Activated CD8-positive, alpha-beta memory T cell treated with anti-CD3 and anti-CD28 coated beads, Interleukin-2, amount 50 U/mL, for 4 hours (primary cell): Measurements from ENCODE around the gene AFF1.

Experiments used
- DNase-seq: peaks from one replicate; pipeline ENCODE4 v3.0.0-alpha.2; 2020

AFF1 gene

DNA sequence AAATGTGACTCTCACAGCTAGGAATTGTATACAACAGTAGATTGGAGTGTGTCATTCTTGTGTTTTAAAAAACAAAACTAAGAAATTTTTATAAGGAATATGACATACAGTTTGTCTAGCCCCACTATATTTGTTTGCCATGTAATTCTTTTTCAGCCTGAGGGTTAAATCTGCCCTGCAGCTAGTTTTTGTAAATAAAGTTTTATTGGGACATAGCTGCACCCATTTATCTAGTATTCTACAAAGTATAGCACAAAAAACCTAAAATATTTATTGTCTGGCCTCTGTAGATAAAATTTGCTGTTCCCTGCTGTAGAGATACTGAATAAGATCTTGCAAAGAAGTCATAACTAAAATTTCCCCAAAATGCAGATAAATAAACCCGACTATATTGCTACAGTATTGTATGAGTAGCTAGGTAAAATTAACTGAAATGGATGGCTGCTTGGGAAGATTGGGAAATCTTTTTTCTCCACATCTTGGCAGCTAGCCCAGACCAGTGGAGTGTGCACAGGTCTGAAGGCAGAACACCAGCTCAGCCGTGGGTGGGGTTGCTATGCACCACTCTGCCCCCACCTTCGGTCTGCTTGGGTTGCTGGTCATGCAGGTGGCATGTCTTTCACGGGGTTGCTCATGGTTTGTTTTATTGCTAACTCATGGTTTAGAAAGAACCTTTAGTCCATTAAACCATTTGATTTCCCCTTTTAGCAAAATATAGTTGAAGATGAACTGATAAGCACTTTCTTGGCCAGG is 157.8 kb downstream of the AFF1 start:
- DNase-seq, result no peak

DNA sequence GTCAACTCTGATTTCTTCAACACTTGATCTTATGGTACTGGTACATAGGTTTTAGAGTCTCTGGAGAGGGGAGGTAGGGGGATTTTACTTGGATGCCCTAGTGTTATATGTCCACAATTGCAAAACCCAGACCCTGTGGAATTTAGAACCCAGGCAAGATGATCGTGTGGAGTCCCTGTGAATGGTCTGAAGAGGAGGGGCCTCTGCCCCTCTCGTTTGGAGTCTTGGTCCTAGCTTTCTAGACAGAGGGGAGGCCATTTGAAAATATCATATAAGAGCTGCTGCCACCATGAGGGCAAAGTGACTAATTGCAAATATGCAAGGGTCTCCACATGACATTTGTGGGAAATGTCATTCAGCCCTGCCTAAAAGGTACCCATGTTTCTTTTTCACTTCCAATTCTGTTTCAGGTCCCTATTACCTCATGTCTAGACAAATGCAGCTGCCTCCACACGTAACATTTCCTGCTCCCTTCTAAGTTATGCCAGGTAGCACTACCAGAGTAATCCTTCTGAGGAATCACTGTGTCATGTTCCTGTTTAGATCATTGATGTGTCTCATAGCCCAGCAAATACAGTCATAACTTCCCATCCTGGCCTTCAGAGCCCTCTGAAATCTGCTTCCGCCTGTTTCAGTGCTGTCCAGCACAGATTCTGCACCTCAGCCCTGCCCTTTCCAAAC is 158.8 kb downstream of the AFF1 start:
- DNase-seq, result peak; percentile 38

DNA sequence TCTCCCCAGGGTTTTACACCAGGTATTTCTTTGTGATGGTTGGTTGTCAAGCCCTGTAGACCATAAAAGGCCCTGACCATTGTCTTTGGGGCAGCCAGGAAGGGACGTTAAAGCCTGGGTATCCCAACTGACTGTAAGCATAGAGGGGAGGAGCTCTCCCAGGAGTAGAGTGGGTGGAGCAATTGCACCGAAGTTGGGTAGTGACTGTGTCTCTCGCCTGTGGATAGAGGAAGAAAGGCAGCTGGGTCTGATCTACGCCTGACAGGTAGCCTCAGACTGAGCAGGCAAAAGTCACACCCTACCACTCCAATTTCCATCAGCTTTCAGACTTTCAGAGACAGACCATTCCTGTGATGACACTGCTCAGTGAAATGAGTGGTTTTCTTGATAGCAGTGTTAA is 162.3 kb downstream of the AFF1 start:
- no peak for DNase-seq

DNA sequence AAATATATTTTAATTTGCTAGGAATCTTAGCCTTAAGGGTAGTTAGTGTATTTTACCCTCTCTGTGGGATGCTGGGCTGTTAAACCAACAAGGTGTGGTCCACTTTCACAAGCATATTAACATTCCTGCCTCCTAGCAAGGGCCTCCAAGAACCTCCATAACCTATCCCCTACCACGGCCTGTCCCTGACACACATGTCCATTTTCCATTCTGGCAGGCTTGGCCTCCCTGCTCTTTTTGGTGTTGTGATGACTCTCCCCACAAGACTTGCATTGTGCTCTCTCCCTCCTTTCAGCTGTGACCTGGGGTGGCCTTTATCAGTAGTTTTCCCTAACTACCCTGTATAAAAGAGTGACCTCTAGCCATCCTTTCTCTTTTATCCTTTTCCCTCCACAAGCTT is 165.4 kb downstream of the AFF1 start:
- no peak for DNase-seq

DNA sequence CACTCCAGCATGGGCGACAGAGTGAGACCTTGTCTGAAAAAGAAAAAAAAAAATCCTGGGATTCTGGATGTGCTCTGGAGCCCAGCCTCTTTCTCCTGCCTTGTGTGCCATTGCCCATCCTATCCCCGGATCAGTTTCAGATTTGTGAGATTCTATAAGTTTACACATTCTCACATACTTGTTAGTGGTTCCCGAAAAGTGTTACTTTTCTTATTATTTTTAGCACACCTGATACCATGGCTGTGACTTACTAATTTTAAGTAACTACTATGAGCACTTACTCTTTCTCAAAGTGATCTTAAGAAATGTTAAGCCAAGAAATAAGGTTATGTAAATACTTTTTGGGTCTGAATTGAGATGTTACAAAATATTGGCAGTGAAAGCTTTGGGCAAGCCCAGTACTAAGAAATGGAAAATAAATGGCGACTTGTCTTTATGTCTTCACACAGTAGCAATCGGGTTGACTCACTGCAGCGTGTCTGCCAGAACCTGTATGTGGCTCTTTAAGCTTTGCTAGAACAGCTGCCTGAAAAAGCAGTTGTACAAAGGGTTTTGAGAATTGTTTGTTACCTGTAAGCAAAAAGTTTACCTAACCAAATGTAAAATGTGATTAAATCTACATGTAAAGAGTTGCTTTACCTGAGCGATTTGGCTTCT is 166.9 kb downstream of the AFF1 start:
- no peak for DNase-seq

DNA sequence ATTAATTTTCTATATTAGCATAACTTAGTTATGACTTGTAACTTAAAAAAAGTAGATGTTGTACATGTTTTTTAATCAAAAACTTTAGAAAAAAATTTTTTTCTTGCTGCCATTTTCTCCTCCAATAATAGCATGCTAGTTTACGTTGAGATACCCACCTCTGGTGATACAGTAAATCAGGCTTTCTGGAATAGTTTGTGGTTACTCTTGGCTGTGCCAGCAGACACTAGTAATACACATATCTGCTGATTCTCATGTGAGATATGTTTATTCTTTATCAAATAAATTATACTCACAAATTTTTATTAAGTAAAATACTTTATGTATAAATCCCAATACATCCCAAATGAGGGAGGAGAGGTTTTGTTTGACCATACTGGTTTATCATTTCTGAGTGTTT is 168.3 kb downstream of the AFF1 start:
- DNase-seq, result no peak

DNA sequence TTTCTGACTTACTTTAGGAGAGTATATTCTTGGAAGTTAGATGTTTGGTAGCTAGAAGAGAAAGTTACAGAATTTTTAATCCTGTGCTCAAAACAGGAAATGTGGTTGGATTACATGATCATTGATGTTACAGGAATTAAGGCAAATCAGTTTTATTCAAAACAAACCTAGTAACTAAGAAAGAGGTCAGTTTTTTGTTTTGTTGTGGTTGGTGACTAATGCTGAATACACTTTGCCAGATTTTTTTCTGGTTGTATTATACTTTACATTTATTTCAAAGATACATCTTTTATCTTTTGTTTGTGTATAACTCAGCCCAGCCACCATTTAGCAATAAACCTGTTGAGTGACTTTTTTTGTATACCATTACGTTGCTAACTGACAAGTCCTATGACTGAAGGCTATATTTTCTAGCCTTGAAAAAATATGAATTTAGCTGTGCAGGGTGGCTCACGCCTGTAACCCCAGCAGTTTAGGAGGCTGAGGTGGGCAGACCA is 168.9 kb downstream of the AFF1 start:
- DNase-seq, result no peak

DNA sequence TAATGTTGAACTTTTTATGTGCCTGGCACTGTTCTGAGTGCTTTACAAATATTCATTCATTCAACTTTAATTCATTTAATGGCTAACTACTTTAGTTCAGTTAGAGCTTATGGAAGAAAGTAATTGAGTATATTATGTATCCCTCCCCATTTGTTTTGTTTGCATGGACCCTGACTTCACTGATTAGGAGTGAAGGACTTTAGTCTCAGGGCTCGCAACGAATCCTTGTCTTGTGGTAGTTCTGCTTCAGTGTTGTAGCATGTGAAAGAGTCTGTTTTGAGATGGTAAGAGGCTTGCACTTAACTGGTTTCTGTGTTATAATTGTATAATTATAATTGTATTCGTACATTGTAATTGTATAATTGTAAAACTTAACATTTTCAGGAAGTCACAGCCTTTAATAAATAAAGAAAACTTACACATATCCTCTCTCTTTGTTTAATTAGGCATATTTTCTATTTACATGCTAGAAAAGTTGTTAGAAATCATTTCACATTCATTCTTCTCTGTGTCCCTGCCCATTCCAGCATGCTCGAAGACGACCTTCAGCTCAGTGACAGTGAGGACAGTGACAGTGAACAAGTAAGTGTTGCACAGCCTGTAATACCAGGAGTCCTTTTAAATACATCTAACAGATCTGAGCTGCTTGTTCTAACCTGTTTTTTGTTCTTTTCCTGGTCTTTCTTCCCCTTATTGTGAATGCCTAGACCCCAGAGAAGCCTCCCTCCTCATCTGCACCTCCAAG is 170.5 kb downstream of the AFF1 start:
- DNase-seq, result no peak

DNA sequence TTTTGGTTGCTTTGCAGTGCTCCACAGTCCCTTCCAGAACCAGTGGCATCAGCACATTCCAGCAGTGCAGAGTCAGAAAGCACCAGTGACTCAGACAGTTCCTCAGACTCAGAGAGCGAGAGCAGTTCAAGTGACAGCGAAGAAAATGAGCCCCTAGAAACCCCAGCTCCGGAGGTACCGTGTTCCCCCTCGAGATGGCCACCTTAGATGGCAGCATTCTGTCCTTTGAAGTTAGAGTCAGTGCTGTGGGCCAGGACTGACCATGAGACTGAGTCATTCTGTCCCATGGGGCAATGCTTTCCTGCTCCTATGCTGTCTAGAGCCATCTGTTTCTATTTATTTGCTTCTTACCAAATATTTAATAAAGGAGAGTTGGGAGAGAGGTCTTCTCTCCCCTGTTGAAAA is 173.3 kb downstream of the AFF1 start:
- DNase-seq, result no peak

DNA sequence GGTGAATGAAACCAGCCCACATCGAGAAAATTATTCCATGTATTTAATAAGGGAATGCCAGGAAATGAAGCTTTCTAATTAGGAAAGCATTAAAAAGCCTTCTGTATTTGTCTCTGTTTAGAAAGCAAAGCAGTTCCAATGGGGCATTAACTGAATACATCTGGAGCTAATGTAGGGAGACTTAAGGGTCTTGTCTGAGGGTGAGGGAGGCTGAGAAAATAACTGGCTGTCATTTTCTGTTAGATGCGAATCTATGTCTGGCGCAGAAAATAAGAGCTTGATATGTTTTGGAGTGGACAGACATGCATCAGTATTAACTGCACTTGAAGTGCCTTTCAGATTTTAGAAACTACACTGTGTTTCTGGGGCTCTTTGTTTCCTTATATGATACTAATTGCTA is 174.3 kb downstream of the AFF1 start:
- DNase-seq, result no peak

DNA sequence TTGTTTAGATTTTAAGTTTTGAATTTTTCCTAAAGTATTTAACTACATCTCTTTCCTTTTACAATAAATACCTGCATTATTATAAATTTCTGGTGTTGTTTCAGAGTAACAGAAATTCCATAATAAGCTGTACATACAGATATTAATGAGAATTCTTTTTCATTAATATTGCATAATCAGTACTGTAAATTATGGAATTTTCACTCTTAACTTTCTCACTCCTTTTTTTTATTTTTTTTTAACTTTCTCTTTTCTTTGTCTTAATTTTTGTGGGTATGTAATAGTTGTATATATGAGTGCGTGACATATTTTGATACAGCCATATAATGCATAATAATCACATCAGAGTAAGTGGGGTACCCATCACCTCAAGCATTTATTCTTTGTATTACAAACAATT is 175.1 kb downstream of the AFF1 start:
- DNase-seq, result no peak

DNA sequence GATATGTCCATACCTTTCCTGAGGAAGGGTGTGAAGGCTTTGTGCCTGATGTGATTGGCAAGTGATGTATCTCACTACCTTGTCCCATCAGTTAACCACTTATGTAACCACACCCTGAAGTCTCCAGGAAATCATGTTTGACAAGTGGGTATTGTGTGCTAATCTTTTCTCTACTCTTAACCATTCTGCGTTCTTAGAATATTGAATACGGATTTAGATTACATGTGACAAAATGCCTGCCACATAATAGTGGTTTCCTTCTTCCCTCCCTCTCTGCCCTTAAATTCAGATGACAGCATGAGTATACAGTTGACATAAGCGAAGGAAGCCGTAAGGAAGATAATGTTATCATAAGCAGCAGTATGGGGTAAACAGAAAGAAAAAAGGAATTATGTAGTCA is 177.3 kb downstream of the AFF1 start:
- no peak for DNase-seq

DNA sequence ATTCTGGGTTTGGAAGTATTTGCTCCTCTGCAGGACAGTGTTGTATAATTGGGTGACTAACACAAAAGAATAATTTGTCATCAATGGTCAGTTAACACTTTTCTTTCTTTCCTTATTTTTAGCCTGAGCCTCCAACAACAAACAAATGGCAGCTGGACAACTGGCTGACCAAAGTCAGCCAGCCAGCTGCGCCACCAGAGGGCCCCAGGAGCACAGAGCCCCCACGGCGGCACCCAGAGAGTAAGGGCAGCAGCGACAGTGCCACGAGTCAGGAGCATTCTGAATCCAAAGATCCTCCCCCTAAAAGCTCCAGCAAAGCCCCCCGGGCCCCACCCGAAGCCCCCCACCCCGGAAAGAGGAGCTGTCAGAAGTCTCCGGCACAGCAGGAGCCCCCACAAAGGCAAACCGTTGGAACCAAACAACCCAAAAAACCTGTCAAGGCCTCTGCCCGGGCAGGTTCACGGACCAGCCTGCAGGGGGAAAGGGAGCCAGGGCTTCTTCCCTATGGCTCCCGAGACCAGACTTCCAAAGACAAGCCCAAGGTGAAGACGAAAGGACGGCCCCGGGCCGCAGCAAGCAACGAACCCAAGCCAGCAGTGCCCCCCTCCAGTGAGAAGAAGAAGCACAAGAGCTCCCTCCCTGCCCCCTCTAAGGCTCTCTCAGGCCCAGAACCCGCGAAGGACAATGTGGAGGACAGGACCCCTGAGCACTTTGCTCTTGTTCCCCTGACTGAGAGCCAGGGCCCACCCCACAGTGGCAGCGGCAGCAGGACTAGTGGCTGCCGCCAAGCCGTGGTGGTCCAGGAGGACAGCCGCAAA is 179.6 kb downstream of the AFF1 start:
- DNase-seq, result no peak

DNA sequence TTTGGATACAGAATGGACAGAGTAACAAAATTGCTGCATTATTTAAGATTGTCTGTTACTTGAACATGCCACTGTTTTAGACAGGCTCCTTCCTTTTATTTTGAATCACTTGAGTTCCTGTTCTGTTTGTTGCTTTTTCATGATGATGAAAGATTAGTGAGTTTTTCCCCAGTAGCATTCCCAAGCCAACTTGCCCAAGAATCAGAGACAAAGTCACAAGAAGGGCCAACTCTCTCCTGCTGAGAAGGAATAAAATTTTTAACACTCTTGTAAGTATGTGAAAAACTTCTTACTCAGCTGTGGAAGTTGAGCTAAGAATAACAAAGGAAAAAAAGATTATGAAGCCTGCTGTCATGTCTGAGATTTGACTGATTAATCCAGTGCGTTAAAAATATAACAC is 181.4 kb downstream of the AFF1 start:
- no peak for DNase-seq

DNA sequence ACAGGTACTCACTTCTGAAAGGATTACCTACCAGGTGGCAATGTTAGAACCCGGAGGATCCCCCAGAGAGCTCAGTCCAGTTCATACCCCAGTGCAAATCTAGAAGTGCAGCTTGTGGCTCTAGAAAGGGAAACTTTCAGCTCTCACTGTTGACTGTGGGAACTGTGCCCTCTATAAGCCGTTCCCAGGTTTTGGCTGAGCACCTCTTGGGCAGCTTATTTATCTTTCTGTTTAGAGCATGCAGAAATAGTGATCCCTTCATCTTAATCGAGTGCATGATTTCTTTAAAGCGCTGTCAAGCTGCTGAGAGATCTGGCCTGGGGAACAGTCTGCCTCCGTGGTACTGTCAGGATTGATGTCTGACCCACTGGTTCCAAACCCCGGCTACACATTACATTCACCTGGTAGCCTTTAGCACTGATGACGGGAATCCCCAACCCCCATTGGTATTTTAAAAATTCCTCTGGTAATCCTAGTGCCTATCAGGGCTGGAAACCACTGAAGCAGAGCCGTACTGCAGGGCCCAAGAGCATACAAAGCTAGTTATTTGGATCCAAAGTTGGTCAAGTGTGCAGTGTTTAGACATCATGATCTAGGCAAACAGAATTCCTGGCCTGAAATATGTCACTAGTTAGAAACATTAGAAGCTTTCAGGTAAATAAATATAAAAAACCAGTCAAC is 182.4 kb downstream of the AFF1 start:
- DNase-seq, result no peak

DNA sequence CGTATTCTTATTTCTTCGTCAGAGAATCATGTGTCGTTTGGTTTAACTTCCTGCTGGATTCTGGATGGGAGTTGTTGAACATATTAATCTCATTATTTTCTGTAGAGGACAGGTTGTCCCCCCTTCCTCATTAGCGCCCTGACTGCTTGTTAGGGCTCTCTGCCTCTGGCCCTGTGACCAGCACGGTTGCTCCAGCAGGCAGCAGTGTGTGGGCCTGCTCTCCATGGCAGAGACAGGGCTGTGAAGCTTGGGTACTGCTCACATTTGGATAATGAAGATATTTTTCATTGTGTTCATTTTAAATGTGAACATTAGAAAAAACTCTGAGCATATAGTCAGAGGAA is 182.9 kb downstream of the AFF1 start:
- no peak for DNase-seq

DNA sequence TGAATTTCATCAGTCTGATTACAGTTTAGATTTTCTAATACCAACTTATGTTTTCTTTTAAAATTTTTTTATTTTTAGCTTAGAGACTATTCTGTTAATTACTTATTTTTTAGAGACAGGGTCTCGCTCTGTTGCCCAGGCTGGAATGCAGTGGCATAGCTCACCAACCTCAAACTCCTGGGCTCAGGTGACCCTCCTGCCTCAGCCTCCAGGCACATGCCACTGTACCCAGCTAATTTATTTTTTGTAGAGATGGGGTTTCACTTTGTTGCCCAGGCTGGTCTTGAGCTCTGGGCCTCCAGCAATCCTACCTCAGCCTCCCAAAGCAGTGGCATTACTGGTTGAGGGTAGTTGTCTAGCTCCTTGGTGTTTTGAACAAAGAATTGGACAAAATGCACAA is 183.6 kb downstream of the AFF1 start:
- no peak for DNase-seq

DNA sequence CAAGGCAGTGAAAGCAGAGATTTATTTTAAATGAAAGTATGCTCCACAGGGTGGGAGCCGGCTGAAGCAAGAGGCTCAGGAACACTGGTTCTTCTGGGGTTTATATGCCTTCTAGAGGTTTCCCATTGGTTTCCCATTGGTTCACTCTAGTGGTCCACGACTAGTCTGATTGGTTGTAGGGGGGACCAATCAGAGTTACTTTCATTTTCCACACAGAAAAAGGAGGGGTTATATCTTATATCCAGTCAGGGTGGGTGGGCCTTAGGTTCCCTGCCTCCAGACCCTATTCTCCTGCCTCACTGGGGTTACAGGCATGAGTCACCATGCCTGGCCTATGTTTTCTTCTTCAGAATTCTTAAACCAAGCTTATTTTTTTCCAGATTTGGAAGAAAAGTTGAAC is 184.0 kb downstream of the AFF1 start:
- no peak for DNase-seq

DNA sequence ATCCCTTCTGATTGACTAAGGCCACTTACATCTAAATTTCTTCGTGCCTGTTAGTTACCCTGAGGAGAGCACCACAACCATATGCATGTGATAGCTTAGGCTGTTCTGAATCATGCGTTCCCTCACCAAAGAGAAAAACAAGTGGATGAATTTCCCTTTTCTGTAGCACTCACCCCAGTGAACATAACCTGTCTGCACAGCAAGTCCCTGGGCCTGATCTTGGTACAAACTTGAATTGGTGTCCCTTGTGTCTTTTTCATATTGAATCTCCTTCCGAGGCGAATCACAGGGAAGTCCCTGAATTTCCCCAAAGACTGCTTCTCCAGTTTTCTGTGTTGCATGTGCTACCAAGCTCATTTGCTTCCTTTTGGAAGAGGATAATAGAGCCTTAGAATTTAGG is 185.2 kb downstream of the AFF1 start:
- no peak for DNase-seq

DNA sequence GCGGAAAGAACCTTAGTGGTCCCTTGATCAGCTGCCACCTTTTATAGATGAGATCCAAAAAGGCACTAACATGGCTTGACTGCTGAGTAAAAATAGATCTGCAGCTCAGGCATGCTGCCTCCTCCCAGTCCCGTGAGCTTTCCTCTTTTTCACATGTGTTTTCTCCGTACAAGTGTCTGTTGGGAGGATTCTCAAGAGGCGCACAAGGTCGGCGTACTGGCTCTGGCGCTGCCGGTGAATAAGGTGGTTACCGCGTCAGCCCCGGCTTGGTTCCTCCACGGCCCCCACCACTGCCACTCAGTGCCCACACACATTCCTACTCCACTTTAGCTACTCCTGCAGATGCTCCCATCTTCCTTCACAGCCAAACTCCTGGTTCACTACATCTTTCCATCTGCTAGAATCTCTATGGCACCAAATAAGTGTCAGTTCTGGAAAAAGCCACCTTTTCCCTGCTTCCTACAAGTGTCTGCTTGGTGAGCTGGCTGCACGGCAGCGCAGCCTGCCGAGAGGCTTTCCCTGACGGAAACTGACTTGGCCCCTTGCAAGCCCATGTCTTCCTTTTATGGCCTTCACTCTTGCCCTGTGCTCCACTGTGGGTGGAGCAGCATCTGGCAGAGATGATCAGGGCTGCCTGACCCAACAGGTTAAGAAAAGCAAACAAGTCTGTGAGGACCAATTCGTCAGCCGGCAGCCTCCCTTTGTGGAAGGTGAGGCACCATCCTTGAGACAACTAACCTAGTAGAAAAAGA is 185.8 kb downstream of the AFF1 start:
- DNase-seq, result no peak

DNA sequence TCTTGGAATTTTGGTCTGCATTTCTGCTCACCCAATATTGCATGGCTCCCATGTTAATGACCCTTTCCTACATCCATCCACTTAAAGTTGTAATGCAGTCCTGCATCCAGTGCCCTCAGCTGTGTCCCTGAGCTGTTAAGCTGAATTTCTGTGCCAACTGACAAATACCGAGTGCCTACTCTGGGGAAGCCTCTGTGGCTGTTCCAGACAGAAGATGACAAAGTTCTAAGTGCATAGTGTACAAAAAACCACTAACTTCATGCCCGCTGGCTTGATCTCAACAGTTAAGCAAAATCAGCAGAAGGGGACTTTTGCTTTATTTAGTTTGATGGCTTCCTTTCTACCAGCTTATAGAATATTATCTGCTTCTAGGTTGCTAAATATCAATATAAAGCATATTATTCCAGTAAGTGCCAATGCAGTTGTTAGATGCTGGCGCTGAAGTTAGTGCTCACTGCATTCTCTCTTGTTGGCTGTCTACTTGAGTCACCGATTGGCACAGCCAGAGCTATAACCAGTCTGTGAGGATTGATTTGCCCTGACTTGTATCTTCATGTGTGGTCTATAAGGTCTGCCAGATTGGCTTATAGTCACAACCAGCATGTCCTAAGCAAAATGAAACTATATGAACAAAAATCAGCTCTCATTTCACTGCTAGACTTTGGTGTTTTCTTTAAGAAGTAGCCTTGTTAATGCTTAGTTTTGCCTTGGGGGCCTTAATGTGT is 186.7 kb downstream of the AFF1 start:
- no peak for DNase-seq
